K562 (cell line): Measurements from ENCODE around the gene SORT1. TPM values are rescaled to one million over a fixed set of nuclear protein-coding genes. Genes with fewer than 3 reads are reported as not detected.
A peak's percentile ranks its signal among the peaks of the same experiment; 100 is the strongest.

Experiments used
- CBFA2T2 ChIP-seq: fragments of 450-650 bp; conservative IDR thresholded peaks from 2 replicates; pipeline ENCODE4 v1.6.1; 2017; ENCODE audit warnings: mild to moderate bottlenecking
- DACH1 ChIP-seq: fragments of 450-650 bp; IDR thresholded peaks from 2 replicates; pipeline ENCODE4 v1.6.1; 2018; ENCODE audit not compliant: partially characterized antibody
- DNMT1 ChIP-seq: fragments of 450-650 bp; IDR thresholded peaks from 2 replicates; pipeline ENCODE4 v1.6.1; 2016; ENCODE audit warnings: antibody characterized with exemption, mild to moderate bottlenecking
- MED1 ChIP-seq: sonication (generic); formaldehyde crosslinking; IDR thresholded peaks from 2 replicates; pipeline ENCODE4 v1.8.1; 2023; ENCODE audit warnings: missing genetic modification reagents, borderline replicate concordance
- MEF2D ChIP-seq: conservative IDR thresholded peaks from 2 replicates; pipeline ENCODE4 v1.6.1; 2016; ENCODE audit warnings: low read depth, missing genetic modification characterization, missing compliant biosample characterization
- NCOA1 ChIP-seq: fragments of 450-650 bp; IDR thresholded peaks from 2 replicates; pipeline ENCODE4 v1.6.1; 2016; ENCODE audit warnings: low read depth
- SMARCA5 ChIP-seq: fragments of 450-650 bp; IDR thresholded peaks from 2 replicates; pipeline ENCODE4 v1.6.1; 2016
- TAF7 ChIP-seq: fragments of 450-650 bp; IDR thresholded peaks from 2 replicates; pipeline ENCODE4 v1.6.1; 2016; ENCODE audit warnings: missing genetic modification characterization, missing compliant biosample characterization
- TAL1 ChIP-seq: fragments of 450-650 bp; IDR thresholded peaks from 2 replicates; pipeline ENCODE4 v1.6.1; 2016; ENCODE audit warnings: mild to moderate bottlenecking
- YY1 ChIP-seq, 3 experiments: IDR thresholded peaks; 2 replicates each; pipeline ENCODE4 v1.6.1; 2011; ENCODE audit warnings: low read length in 2 of 3, mild to moderate bottlenecking in 2 of 3, moderate library complexity in 2 of 3, borderline replicate concordance in 1 of 3, control low read depth in 1 of 3, low read depth in 1 of 3; ENCODE audit not compliant: insufficient read depth in 3 of 3, insufficient replicate concordance in 2 of 3, control insufficient read depth in 1 of 3, insufficient read length in 1 of 3; ENCODE audit errors: extremely low read depth in 1 of 3
- polyA plus RNA-seq, 8 experiments: library from polyadenylated mRNA; depleted of rRNA in 4 of 8; stranded (reverse) in 5 of 8; unstranded in 3 of 8; fragments of >200 nt; fragmentation: Nextera tagmentation in 2 of 8; fragmentation: Illumina TruSeq in 1 of 8; extraction: Ambion mirVana in 2 of 8; extraction: Trizol in 1 of 8; gene quantifications; 2 replicates each; pipeline versions ENCODE4 v1.2.1 to v1.2.3, GENCODE V29; 2011 to 2014; ENCODE audit warnings: inconsistent platforms in 1 of 8, missing spikeins in 1 of 8
- total RNA-seq, 7 experiments: library from RNA; depleted of rRNA in 6 of 7; stranded (reverse); fragments of >200 nt in 6 of 7; fragmentation: Illumina TruSeq in 2 of 7; extraction: Trizol in 2 of 7; gene quantifications; 2 replicates each; pipeline versions ENCODE4 v1.2.1 to v1.2.3, GENCODE V29; 2011 to 2021; ENCODE audit warnings: low replicate concordance in 1 of 7
- TF ChIP-seq, protein P1 (sequence below), 2 experiments: fragments of 450-650 bp; IDR thresholded peaks; 2 replicates each; pipeline ENCODE4 v1.6.1; 2016; ENCODE audit warnings: mild to moderate bottlenecking in 2 of 2, borderline replicate concordance in 1 of 2, low read depth in 1 of 2, moderate library complexity in 1 of 2
- TF ChIP-seq, protein P2 (sequence below): IDR thresholded peaks from 2 replicates; pipeline ENCODE4 v1.6.1; 2016; ENCODE audit warnings: missing genetic modification characterization, missing compliant biosample characterization
- TF ChIP-seq, protein P3 (sequence below): fragments of 250-450 bp; sonication (Bioruptor Pico); IDR thresholded peaks from 2 replicates; pipeline ENCODE4 v1.5.0; 2020; ENCODE audit warnings: mild to moderate bottlenecking
- TF ChIP-seq, protein P4 (sequence below): sonication (generic); formaldehyde crosslinking; IDR thresholded peaks from 2 replicates; pipeline ENCODE4 v1.8.1; 2023; ENCODE audit warnings: mild to moderate bottlenecking, missing genetic modification reagents

The SORT1 gene
- total and polyA plus RNA-seq, 9 of the 15 experiments (the other 6 are each of a cell fraction or from before 2014, with no cell fraction given) = 27.4 to 112 (median 65.0) TPM

DNA sequence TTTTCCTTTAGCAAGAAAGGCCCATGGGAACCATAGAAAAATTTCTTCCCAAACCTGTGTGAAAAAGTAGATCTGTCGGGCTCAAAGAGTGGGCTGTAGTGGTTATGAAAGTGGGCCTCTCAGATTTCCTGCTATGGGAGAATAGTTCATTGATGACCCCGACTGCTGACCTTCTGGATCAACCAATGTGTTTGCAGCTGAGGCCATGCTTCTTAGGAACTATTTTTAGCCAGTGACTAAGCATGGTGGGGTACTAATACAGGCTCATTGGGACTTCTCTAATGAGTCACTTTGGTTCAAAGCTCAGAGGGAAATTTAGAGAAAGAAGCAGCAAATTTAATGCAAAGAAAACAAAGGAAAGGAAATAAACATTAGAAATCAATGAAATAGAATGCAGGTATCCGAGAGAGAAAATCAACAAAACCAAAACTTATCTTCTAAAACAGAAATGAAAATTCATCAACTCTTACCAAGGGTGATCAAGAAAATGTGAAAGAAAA lies 41.1 kb upstream of the SORT1 start (continued):
- TF ChIP-seq, protein P1, sequence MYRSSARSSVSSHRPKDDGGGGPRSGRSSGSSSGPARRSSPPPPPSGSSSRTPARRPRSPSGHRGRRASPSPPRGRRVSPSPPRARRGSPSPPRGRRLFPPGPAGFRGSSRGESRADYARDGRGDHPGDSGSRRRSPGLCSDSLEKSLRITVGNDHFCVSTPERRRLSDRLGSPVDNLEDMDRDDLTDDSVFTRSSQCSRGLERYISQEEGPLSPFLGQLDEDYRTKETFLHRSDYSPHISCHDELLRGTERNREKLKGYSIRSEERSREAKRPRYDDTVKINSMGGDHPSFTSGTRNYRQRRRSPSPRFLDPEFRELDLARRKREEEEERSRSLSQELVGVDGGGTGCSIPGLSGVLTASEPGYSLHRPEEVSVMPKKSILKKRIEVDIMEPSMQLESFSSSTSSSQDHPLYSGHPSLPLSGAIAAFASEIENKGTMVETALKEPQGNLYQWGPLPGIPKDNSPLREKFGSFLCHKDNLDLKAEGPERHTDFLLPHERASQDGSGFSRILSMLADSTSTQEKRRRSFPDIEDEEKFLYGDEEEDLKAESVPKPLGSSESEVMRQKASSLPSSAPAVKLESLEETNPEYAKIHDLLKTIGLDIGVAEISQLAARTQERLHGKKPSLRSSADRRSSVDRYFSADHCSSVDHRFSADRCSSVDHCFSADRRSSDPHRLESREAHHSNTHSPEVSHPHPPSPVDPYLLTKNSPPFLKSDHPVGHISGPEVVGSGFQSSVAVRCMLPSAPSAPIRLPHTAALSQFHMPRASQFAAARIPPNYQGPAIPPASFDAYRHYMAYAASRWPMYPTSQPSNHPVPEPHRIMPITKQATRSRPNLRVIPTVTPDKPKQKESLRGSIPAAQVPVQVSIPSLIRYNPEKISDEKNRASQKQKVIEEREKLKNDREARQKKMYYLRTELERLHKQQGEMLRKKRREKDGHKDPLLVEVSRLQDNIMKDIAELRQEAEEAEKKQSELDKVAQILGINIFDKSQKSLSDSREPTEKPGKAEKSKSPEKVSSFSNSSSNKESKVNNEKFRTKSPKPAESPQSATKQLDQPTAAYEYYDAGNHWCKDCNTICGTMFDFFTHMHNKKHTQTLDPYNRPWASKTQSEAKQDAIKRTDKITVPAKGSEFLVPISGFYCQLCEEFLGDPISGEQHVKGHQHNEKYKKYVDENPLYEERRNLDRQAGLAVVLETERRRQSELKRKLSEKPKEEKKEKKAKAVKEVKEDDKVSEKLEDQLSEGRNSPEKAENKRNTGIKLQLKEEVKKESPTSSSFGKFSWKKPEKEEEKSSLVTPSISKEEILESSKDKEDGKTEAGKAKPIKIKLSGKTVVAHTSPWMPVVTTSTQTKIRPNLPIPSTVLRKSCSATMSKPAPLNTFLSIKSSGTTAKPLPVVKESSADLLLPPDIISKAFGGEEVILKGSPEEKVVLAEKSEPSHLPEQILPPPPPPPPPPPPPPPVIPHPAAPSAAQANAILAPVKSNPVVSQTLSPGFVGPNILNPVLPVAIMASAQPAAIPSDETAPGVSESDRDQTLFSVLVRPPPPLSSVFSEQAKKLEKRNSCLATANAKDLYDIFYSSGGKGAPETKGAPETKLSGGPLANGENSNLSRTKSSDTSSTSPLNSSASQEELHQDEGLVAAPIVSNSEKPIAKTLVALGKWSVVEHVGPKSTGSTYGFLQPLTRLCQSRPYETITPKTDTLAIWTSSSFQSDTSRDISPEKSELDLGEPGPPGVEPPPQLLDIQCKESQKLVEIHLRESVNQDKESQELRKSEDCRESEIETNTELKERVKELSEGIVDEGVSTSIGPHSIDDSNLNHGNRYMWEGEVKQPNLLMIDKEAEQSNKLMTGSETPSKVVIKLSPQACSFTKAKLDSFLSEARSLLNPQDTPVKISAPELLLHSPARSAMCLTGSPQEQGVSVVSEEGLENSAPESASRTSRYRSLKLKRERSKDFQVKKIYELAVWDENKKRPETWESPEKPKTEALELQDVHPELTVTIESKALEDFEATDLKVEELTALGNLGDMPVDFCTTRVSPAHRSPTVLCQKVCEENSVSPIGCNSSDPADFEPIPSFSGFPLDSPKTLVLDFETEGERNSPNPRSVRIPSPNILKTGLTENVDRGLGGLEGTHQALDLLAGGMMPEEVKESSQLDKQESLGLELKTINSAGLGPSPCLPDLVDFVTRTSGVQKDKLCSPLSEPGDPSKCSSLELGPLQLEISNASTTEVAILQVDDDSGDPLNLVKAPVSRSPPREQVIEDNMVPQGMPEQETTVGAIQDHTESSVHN (IDR thresholded peaks at IDR 0.05; ENCODE audit: borderline replicate concordance in 1 of 2, low read depth in 1 of 2) = peak in 1 of 2 experiments; percentile 44; a peak in 1 of 4 replicates
- peak; percentile 97 for TF ChIP-seq MEF2D (tag)
- TF ChIP-seq, protein P2, sequence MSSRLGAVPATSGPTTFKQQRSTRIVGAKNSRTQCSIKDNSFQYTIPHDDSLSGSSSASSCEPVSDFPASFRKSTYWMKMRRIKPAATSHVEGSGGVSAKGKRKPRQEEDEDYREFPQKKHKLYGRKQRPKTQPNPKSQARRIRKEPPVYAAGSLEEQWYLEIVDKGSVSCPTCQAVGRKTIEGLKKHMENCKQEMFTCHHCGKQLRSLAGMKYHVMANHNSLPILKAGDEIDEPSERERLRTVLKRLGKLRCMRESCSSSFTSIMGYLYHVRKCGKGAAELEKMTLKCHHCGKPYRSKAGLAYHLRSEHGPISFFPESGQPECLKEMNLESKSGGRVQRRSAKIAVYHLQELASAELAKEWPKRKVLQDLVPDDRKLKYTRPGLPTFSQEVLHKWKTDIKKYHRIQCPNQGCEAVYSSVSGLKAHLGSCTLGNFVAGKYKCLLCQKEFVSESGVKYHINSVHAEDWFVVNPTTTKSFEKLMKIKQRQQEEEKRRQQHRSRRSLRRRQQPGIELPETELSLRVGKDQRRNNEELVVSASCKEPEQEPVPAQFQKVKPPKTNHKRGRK = no peak
- no peak for TF ChIP-seq SMARCA5
- no peak for TF ChIP-seq DNMT1
- TF ChIP-seq TAF7 (tag) = no peak
- TF ChIP-seq, protein P3, sequence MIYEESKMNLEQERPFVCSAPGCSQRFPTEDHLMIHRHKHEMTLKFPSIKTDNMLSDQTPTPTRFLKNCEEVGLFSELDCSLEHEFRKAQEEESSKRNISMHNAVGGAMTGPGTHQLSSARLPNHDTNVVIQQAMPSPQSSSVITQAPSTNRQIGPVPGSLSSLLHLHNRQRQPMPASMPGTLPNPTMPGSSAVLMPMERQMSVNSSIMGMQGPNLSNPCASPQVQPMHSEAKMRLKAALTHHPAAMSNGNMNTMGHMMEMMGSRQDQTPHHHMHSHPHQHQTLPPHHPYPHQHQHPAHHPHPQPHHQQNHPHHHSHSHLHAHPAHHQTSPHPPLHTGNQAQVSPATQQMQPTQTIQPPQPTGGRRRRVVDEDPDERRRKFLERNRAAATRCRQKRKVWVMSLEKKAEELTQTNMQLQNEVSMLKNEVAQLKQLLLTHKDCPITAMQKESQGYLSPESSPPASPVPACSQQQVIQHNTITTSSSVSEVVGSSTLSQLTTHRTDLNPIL (CRISPR knock-in tag) = no peak
- TF ChIP-seq, protein P4, sequence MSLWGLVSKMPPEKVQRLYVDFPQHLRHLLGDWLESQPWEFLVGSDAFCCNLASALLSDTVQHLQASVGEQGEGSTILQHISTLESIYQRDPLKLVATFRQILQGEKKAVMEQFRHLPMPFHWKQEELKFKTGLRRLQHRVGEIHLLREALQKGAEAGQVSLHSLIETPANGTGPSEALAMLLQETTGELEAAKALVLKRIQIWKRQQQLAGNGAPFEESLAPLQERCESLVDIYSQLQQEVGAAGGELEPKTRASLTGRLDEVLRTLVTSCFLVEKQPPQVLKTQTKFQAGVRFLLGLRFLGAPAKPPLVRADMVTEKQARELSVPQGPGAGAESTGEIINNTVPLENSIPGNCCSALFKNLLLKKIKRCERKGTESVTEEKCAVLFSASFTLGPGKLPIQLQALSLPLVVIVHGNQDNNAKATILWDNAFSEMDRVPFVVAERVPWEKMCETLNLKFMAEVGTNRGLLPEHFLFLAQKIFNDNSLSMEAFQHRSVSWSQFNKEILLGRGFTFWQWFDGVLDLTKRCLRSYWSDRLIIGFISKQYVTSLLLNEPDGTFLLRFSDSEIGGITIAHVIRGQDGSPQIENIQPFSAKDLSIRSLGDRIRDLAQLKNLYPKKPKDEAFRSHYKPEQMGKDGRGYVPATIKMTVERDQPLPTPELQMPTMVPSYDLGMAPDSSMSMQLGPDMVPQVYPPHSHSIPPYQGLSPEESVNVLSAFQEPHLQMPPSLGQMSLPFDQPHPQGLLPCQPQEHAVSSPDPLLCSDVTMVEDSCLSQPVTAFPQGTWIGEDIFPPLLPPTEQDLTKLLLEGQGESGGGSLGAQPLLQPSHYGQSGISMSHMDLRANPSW (CRISPR knock-in tag) = no peak
- no peak for TF ChIP-seq NCOA1
- TF ChIP-seq CBFA2T2 = no peak
- TF ChIP-seq TAL1 = 0 out of 2 replicates have a peak, but pooled peaks have one; percentile 2
- TF ChIP-seq MED1 (CRISPR knock-in tag) = no peak
- peak; percentile 79 for TF ChIP-seq DACH1
- TF ChIP-seq YY1 (IDR thresholded peaks at IDR 0.05; ENCODE audit: borderline replicate concordance in 1 of 3, control insufficient read depth in 1 of 3, extremely low read depth in 1 of 3, insufficient read depth in 3 of 3, insufficient read length in 1 of 3, insufficient replicate concordance in 2 of 3, low read depth in 1 of 3, low read length in 2 of 3) = peak in 1 of 3 experiments; percentile 37
